GM23338 (cell line): Measurements from ENCODE around the gene PHACTR1. TPM values are rescaled to one million over a fixed set of nuclear protein-coding genes. Genes with fewer than 3 reads are reported as not detected.

Experiments
- ATAC-seq: fragments of 200-7000 bp; cut with Tn5 transposase; 3 replicates; pipeline ENCODE4 v1.9.1; 2020
- DNase-seq: peaks from one replicate; pipeline ENCODE4 v3.0.0-alpha.2; 2015; ENCODE audit warnings: low spot score
- H2AFZ ChIP-seq: fragments of 200-600 bp; sonication (generic); 2 replicates; pipeline ENCODE4 v1.8.0; 2016; ENCODE audit warnings: antibody characterized with exemption, mild to moderate bottlenecking, moderate library complexity
- H3F3A ChIP-seq: fragments of 200-600 bp; sonication (generic); replicated peaks from 2 replicates; pipeline ENCODE4 v1.8.0; 2017; ENCODE audit warnings: antibody characterized with exemption, mixed run types, low read depth
- H3K27ac ChIP-seq: fragments of 200-600 bp; sonication (generic); 2 replicates; pipeline ENCODE4 v1.6.1; 2016; ENCODE audit warnings: low read depth
- H3K27me3 ChIP-seq: fragments of 200-600 bp; sonication (generic); 2 replicates; pipeline ENCODE4 v1.8.0; 2016; ENCODE audit warnings: mild to moderate bottlenecking, mixed run types, moderate library complexity; ENCODE audit not compliant: insufficient read depth
- H3K36me3 ChIP-seq: fragments of 200-600 bp; sonication (generic); 2 replicates; pipeline ENCODE4 v1.8.0; 2016; ENCODE audit warnings: mild to moderate bottlenecking; ENCODE audit not compliant: insufficient read depth
- H3K4me1 ChIP-seq: fragments of 200-600 bp; sonication (generic); 2 replicates; pipeline ENCODE4 v1.8.0; 2016; ENCODE audit warnings: mild to moderate bottlenecking, moderate library complexity; ENCODE audit not compliant: insufficient read depth
- H3K4me2 ChIP-seq: fragments of 200-600 bp; sonication (generic); 2 replicates; pipeline ENCODE4 v1.7.1; 2017; ENCODE audit warnings: mixed run types
- H3K4me3 ChIP-seq: fragments of 200-600 bp; sonication (generic); 2 replicates; pipeline ENCODE4 v1.6.1; 2016; ENCODE audit warnings: mixed run types
- H3K79me2 ChIP-seq: fragments of 200-600 bp; sonication (generic); replicated peaks from 2 replicates; pipeline ENCODE4 v1.8.0; 2017; ENCODE audit warnings: mild to moderate bottlenecking; ENCODE audit not compliant: insufficient read depth
- H3K9me2 ChIP-seq: fragments of 200-600 bp; sonication (generic); 2 replicates; pipeline ENCODE4 v1.8.0; 2017; ENCODE audit not compliant: insufficient read depth
- H4K20me1 ChIP-seq: fragments of 200-600 bp; sonication (generic); replicated peaks from 2 replicates; pipeline ENCODE4 v1.8.0; 2017; ENCODE audit warnings: mild to moderate bottlenecking; ENCODE audit not compliant: insufficient read depth
- H3K27ac Mint-ChIP-seq: 2 replicates; pipeline ENCODE4 v1.8.0; 2020; ENCODE audit warnings: inconsistent platforms, mild to moderate bottlenecking, moderate library complexity, mixed read lengths
- H3K27me3 Mint-ChIP-seq: 3 replicates; pipeline ENCODE4 v1.8.0; 2022; ENCODE audit warnings: low read depth, mild to moderate bottlenecking, moderate library complexity, mixed read lengths, inconsistent platforms; ENCODE audit not compliant: insufficient read depth, poor library complexity
- H3K36me3 Mint-ChIP-seq: 3 replicates; pipeline ENCODE4 v1.8.0; 2021; ENCODE audit warnings: low read depth, mild to moderate bottlenecking, inconsistent platforms, moderate library complexity, mixed read lengths
- H3K4me1 Mint-ChIP-seq: 3 replicates; pipeline ENCODE4 v1.8.0; 2020; ENCODE audit warnings: mild to moderate bottlenecking, inconsistent platforms, mixed read lengths
- H3K4me3 Mint-ChIP-seq: 3 replicates; pipeline ENCODE4 v1.8.0; 2021; ENCODE audit warnings: moderate library complexity, mild to moderate bottlenecking, inconsistent platforms, mixed read lengths
- H3K9me3 Mint-ChIP-seq: 3 replicates; pipeline ENCODE4 v1.8.0; 2020; ENCODE audit warnings: moderate library complexity, mild to moderate bottlenecking, inconsistent platforms, mixed read lengths
- ETS1 ChIP-seq: IDR thresholded peaks from 2 replicates; pipeline ENCODE4 v1.6.1; 2016; ENCODE audit warnings: antibody characterized with exemption
- EZH2 ChIP-seq: fragments of 200-600 bp; sonication (generic); IDR thresholded peaks from one replicate; pipeline ENCODE4 v1.8.0; 2017; ENCODE audit warnings: antibody characterized with exemption, mild to moderate bottlenecking, low read depth; ENCODE audit not compliant: unreplicated experiment
- JUNB ChIP-seq: IDR thresholded peaks from one replicate; pipeline ENCODE4 v1.6.1; 2016; ENCODE audit warnings: antibody characterized with exemption; ENCODE audit not compliant: unreplicated experiment
- NANOG ChIP-seq: IDR thresholded peaks from 2 replicates; pipeline ENCODE4 v1.6.1; 2016; ENCODE audit warnings: antibody characterized with exemption, borderline replicate concordance
- STAT1 ChIP-seq: IDR thresholded peaks from one replicate; pipeline ENCODE4 v1.6.1; 2016; ENCODE audit warnings: antibody characterized with exemption; ENCODE audit not compliant: unreplicated experiment
- ZNF331 ChIP-seq: fragments of 250-450 bp; sonication (Bioruptor Pico); IDR thresholded peaks from 2 replicates; pipeline ENCODE4 v1.5.0; 2020; ENCODE audit warnings: low read depth, mild to moderate bottlenecking, moderate library complexity
- ZNF462 ChIP-seq: fragments of 250-450 bp; sonication (Bioruptor Pico); IDR thresholded peaks from 2 replicates; pipeline ENCODE4 v1.5.0; 2020; ENCODE audit warnings: mild to moderate bottlenecking, moderate library complexity
- polyA plus RNA-seq: library from polyadenylated mRNA; unstranded; fragments of >200 nt; fragmentation: Nextera tagmentation; extraction: Ambion mirVana; gene quantifications from 2 replicates; pipeline ENCODE4 v1.2.1, GENCODE V29; 2016
- total RNA-seq: library from RNA; depleted of rRNA; stranded (reverse); fragments of >200 nt; shearing (Covaris generic); gene quantifications from 2 replicates; pipeline ENCODE4 v1.2.3, GENCODE V29; 2014
- TF ChIP-seq, protein P1 (sequence below), 2 experiments: fragments of 200-600 bp in 1 of 2; sonication (generic) in 1 of 2; conservative IDR thresholded peaks; 2 replicates each; pipeline versions ENCODE4 v1.5.1 to v1.6.1; 2016 to 2017; ENCODE audit warnings: antibody characterized with exemption in 2 of 2, low read depth in 2 of 2, mild to moderate bottlenecking in 2 of 2, moderate library complexity in 1 of 2

Gene PHACTR1
- total and polyA plus RNA-seq, 2 experiments from 2014 or later, result 5.9 to 19.3 TPM

GRCh38 chr6:13045676-13046075, 329.1 kb downstream of the PHACTR1 start:
- H3K9me2 ChIP-seq, result 0 out of 2 replicates have a peak, but pooled peaks cover 4% of the 10 kb centered on the region
- no peaks in the 10 kb centered on the region for H4K20me1 ChIP-seq
- DNase-seq (no peak), ATAC-seq (no peak)
- no peak overlapping the region for H3K4me3 Mint-ChIP-seq
- no peaks in the 10 kb centered on the region for H3K36me3 ChIP-seq
- H3K27me3 ChIP-seq, result no peaks in the 10 kb centered on the region
- H3K27me3 Mint-ChIP-seq, result no peaks in the 10 kb centered on the region
- no peaks in the 10 kb centered on the region for H3K79me2 ChIP-seq
- no peaks in the 10 kb centered on the region for H3K4me1 ChIP-seq
- no peak overlapping the region for H3K27ac ChIP-seq
- peaks cover 8% of the 10 kb centered on the region for H3K4me1 Mint-ChIP-seq
- H3K36me3 Mint-ChIP-seq, result no peaks in the 10 kb centered on the region
- H3K27ac Mint-ChIP-seq, result no peak overlapping the region
- no peak overlapping the region for H2AFZ ChIP-seq
- no peaks in the 10 kb centered on the region for H3F3A ChIP-seq
- TF ChIP-seq JUNB, result no peak
- TF ChIP-seq ZNF462, result no peak
- no peak overlapping the region for H3K4me3 ChIP-seq
- H3K9me3 Mint-ChIP-seq, result no peaks in the 10 kb centered on the region
- H3K4me2 ChIP-seq, result no peak overlapping the region

GRCh38 chr6:13046084-13046483, 329.5 kb downstream of the PHACTR1 start:
- Mint-ChIP-seq H3K36me3 (no peaks in the 10 kb centered on the region), H3K9me3 (no peaks in the 10 kb centered on the region), H3K27me3 (no peaks in the 10 kb centered on the region), H3K4me1 (peaks cover 8% of the 10 kb centered on the region), H3K4me3 (no peak overlapping the region), H3K27ac (no peak overlapping the region)
- Histone ChIP-seq H3K27ac (no peak overlapping the region), H3K4me2 (no peak overlapping the region), H3K79me2 (no peaks in the 10 kb centered on the region), H4K20me1 (no peaks in the 10 kb centered on the region), H3F3A (no peaks in the 10 kb centered on the region), H2AFZ (no peak overlapping the region), H3K4me3 (no peak overlapping the region), H3K36me3 (no peaks in the 10 kb centered on the region), H3K4me1 (no peaks in the 10 kb centered on the region), H3K27me3 (no peaks in the 10 kb centered on the region), H3K9me2 (0 out of 2 replicates have a peak, but pooled peaks cover 4% of the 10 kb centered on the region)
- DNase-seq (no peak), ATAC-seq (no peak)
- TF ChIP-seq, protein P1, sequence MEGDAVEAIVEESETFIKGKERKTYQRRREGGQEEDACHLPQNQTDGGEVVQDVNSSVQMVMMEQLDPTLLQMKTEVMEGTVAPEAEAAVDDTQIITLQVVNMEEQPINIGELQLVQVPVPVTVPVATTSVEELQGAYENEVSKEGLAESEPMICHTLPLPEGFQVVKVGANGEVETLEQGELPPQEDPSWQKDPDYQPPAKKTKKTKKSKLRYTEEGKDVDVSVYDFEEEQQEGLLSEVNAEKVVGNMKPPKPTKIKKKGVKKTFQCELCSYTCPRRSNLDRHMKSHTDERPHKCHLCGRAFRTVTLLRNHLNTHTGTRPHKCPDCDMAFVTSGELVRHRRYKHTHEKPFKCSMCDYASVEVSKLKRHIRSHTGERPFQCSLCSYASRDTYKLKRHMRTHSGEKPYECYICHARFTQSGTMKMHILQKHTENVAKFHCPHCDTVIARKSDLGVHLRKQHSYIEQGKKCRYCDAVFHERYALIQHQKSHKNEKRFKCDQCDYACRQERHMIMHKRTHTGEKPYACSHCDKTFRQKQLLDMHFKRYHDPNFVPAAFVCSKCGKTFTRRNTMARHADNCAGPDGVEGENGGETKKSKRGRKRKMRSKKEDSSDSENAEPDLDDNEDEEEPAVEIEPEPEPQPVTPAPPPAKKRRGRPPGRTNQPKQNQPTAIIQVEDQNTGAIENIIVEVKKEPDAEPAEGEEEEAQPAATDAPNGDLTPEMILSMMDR (conservative IDR thresholded peaks at IDR 0.05; ENCODE audit: low read depth in 2 of 2), result no peak
- no peak for TF ChIP-seq ETS1
- no peak for TF ChIP-seq JUNB
- no peak for TF ChIP-seq EZH2
- TF ChIP-seq ZNF331, result no peak
- no peak for TF ChIP-seq STAT1
- no peak for TF ChIP-seq NANOG
